Activated CD8-positive, alpha-beta memory T cell treated with anti-CD3 and anti-CD28 coated beads, Interleukin-2, amount 50 U/mL, for 24 hours (primary cell): ENCODE measurements around the gene CADM1.

Experiments
- DNase-seq: peaks from one replicate; pipeline ENCODE4 v3.0.0-alpha.2; 2020; ENCODE audit errors: extremely low read depth

CADM1 gene

GRCh38 chr11:115151010-115151409, 353.2 kb downstream of the CADM1 start:
- DNase-seq: no peak

GRCh38 chr11:115148691-115149090, 355.5 kb downstream of the CADM1 start:
- DNase-seq: no peak

- no peak for DNase-seq
These were observed 356.1 kb downstream of the CADM1 start for GRCh38 chr11:115148101-115148500.

DNA sequence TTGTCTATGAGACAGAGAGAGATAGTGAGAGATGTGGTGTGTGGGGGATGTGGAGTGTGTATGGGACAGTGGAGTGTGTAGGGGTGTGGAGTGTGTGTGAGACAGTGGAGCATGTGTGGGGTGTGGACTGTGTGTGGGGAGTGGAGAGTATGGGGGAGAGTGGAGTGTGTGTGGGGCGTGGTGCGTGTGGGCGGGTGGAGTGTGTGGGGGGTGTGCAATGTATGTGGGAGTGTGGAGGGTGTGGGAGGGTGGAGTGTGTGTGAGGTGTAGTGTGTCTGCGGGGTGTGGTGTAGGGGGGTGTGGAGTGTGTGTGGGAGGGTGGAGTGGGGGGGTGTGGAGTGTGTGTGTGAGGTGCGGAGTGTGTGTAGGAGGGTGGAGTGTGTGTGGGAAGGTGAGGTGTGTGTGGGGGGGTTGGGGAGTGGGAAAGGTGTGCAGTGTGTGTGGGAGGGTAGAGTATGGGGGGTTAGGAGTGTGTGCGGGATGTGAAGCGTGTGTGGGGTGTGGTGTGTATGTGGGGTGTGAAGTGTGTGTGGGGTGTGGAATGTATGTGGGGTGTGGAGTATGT, 356.9 kb downstream of the CADM1 start:
- no peak for DNase-seq

- DNase-seq: no peak
These were observed 357.8 kb downstream of the CADM1 start for GRCh38 chr11:115146425-115146824.

- DNase-seq: no peak
These were observed 358.9 kb downstream of the CADM1 start for GRCh38 chr11:115145324-115145723.

- no peak for DNase-seq
These were observed 359.3 kb downstream of the CADM1 start for GRCh38 chr11:115144914-115145313.

GRCh38 chr11:115144014-115144413, 360.2 kb downstream of the CADM1 start:
- no peak for DNase-seq

DNA sequence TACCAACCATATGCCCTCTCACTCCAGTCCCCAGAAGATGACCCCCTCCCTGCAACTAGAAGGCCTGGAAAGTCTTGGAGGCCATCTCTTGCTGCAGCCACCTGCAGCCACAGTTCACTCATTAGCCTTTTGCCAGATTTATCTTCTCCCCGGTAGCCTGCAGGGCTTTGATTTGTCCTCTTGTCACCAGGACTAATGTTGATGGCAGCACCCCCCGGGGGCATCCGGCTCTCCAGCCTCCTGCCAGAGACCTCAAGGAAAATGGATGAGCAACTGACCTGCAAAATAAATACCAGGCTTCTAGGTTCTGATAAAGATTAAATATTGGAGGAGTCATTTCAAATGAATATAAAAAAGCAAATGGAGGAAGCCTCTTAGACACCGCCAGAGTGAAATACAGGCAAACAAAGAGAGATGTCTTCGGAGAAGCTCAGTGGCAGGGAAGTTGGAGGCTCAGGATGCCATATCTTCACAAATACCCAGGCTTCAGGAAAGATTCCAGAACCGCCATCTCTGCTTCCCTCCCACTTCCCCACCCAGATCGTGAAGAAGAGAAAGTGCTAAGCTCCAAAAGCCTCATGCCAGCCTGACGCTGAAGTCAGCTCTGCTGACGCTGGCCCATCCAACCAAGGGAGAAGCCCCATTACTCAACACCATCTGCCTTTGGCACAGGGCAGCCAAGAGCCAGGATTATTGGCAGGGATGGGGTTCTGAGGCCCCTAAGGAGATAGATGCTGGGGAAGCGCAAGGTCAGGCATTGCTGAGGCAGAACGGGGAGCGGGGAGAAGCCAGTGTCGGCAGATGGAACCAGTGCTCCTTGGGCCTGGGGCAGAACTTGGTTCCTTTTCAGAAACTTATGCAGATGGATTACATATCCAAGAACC, 362.7 kb downstream of the CADM1 start:
- DNase-seq: no peak

GRCh38 chr11:115135936-115136335, 368.3 kb downstream of the CADM1 start:
- DNase-seq: no peak

DNA sequence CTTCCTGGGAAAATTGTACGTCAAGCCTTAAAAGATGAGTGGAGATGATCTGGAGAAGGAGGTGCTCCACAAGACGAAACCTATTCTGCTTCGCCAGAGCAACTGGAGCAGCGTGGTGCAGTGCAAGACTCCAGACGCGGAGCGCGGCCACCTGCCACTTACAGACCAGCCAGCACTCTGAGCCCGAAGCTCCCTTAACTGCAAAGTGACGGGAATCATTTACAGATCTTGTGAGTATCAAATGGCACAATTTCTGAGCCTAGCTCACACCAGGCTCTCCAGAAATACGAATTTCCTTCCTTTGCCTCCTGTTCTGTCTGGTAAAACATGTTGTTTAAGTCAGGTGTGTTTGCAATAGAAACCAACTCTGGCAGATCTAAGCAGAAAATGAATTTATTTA, 369.3 kb downstream of the CADM1 start:
- no peak for DNase-seq

DNA sequence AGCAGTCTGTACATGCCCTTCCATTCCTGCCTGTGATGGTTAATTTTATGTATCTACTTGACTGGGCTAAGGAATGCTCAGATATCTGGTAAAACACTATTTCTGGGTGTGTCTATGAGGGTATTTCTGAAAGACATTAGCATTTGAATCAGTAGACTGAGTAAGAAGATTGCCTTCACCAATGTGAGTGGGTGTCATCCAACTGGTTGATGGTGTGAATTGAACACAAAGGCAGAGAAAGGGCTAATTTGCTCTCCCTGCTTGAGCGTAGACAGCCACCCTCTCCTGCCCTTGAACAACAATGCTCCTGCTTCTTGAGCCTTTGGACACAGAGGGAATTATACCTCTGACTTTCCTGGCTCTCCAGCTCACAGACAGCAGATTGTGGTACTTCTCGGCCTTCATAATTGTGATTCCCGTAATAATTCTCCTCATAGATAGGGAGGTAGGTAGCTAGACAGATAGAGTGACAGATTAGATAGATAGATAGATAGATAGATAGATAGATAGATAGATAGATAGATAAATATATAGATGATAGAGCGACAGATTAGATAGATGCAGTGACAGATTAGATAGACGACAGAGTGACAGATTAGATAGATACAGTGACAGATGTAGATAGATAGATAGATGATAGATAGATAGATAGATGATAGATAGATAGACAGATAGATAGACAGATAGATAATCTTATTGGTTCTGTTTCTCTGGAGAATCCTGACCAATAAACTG, 370.6 kb downstream of the CADM1 start:
- DNase-seq: no peak

DNA sequence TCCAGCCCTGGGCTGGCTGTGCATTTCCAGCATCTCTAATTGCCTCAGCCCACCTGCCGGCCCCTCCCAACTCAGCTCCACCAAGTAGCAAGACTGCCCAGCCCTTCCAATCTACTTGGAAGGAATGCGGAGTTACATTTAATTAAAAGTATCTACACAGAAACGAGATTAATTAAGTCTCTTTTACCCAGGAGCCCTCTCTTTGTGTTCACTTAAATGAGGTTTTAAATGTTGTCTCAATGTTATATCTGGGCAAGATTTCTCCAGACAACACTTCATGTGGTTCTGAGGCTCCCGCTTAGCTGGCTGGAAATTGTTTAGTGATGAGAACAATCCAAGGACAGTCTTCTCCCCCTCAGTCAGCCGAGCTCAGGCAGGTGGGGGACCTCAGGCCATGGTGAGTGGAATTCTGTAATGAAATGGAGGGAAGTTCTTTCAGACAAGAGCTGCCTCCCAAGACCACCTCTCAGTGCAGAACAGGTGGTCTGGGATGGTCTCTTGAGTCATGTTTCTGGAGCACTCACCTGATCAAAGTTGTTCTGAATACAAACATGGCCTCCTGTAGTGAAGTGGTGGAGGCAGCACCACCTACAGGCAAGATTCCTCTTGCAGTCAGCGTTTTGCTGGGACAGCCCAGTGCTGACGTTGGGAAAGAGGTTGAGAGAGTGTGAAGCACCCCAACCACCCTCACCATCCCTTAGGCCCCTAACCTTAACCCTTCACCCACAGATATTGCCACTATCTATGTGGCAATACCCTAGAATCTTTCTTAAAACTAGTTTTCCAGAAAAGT, 371.6 kb downstream of the CADM1 start:
- no peak for DNase-seq

DNA sequence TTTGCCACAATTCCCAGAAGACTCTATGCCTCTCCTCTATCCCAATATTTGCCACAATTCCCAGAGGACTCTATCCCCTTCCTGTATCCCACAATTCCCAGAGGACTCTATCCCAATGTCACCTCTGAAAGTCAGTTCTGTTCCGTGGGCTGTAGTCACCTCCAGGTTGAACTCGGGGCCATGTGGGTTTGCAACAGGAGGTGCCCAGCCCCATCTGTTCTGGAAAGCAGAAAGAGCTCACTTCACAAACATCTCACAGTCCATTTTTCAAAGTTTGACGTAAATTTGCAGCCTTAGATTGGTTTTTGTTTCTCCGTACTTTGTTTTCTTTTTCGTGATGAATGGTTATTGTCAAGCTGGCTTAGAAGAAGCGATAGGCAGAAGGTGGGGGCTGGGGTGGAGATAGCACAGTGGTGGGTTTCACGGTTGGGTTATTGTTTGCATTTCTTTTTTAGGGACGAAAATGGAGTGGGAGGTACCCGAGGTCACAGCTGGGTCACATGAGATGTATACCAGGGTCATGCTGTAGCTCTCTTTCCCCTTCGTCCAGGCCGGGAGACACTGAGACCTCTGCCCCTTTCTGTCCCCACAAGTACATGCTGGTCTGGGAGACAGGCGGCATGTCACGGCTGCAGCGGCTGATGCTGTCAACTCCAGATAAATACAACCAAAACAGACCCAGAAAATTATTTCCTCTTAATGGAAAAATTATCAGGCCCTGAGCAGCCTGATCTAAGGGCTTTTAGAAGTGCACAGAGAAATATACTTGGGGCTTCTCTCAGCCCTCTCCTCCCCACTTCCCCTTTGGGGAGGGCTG, 374.5 kb downstream of the CADM1 start:
- no peak for DNase-seq

DNA sequence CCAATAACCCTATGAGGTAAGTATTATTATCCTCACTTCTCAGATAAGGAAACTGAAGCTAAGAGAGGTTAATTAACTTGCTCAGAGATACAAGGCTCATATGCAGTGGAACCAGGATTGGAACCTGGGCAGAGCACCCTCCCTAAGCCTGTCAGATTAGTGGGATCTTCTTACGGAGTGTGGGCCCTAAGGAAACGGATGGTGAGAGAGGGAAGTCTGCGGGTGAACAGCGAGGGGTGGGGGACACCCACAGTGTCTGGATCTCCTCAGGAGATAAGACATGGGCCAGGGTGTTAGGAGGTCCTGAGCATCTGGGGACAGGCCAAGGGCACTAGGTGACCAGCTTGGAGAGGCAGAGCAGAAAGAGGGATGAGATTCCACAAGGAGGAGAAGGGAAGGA, 376.0 kb downstream of the CADM1 start:
- no peak for DNase-seq

DNA sequence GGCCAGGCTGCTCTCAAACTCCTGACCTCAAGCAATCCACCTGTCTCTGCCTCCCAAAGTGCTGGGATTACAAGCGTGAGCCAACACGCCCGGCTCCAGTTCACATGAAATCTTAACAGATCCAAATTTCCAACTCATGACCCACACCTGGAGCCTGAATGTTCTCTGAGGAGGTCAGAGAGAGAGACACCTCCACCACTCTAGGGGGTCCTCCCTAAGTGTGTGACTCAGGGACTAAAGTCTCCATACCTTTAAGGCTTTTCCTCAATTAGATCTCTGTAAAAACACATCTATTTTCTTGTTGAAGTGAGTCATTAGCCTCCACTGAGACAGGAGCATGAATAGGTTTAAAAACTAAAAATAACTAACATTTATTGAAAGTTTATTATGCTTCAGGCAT, 376.4 kb downstream of the CADM1 start:
- DNase-seq: no peak

DNA sequence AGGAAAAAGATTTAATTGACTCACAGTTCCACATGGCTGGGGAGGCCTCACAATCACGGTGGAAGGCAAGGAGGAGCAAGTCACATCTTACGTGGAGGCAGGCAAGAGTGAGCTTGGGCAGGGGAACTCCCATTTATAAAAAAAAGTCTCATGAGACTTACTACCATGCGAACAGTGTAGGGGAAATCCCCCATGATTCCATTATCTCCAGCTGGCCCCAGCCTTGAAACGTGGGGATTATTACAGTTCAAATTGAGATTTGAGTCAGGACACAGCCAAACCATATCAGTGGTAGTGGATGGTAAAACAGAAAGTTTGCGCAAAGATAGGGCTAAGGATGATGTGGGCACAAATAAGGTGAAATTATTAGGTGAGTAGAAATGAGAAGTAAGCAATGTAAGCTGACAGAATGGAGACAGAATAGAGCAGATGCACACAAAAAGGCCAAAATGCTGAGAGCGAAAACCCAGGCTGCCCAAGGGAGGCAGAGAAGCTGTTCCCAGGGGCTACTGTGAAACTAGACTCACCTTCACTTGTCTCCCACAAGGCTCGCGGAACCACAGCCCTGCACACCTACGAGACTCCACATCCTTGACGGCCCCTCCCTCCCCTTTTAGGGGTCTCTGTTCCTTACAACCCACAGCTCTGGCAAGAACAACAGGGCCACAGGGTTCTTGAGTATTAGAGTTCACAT, 377.6 kb downstream of the CADM1 start:
- no peak for DNase-seq

GRCh38 chr11:115126092-115126491, 378.1 kb downstream of the CADM1 start:
- DNase-seq: no peak

GRCh38 chr11:115124786-115125185, 379.4 kb downstream of the CADM1 start:
- no peak for DNase-seq

- DNase-seq: no peak
These were observed 380.6 kb downstream of the CADM1 start for GRCh38 chr11:115123641-115124040.

GRCh38 chr11:115122274-115122673, 381.9 kb downstream of the CADM1 start:
- no peak for DNase-seq
